K562 (cell line): ENCODE results near the gene ARL10. TPM values are rescaled to one million over a fixed set of nuclear protein-coding genes. Genes with fewer than 3 reads are reported as not detected.

ENCODE experiments used
- ATAC-seq: fragments of 200-7000 bp; cut with Tn5 transposase; 3 replicates; pipeline ENCODE4 v1.9.1; 2020; ENCODE audit warnings: moderate library complexity
- BruUV-seq: library from RNA; stranded (reverse); fragments of 400-500 nt; replicated peaks from 2 replicates; lab custom pipeline; 2021; lab: Mats Ljungman, UMichigan
- CTCF ChIA-PET: fragments of 300-600 bp; formaldehyde crosslinking; extraction: SDS; loops from one replicate; lab custom pipeline; 2021; ENCODE audit warnings: low intra/inter-chr PET ratio; lab: Yijun Ruan, JAX
- POLR2A ChIA-PET: fragments of 300-600, 350-650 bp; sonication (Branson Sonifier 250); formaldehyde crosslinking; extraction: SDS; loops from one replicate; lab custom pipeline; 2021; ENCODE audit warnings: antibody characterized with exemption, inconsistent platforms; lab: Yijun Ruan, JAX
- DNase-seq, 4 experiments: peaks; one replicate each; pipeline versions ENCODE4 v3.0.0 to v3.0.0-alpha.2; 2011 to 2018; ENCODE audit warnings: low spot score in 3 of 4, mixed read lengths in 3 of 4; ENCODE audit errors: extremely low read depth in 1 of 4
- FAIRE-seq: peaks from 2 replicates; lab custom pipeline; 2011; peaks lifted over from hg19 to GRCh38; lab: Jason Lieb, UNC
- H2AFZ ChIP-seq: 2 replicates; pipeline ENCODE4 v1.6.0; 2011; ENCODE audit warnings: low read depth, low read length, control low read depth, inconsistent platforms
- H3K27ac ChIP-seq: fragments of 200-600 bp; 3 replicates; pipeline ENCODE4 v1.8.0; 2011; ENCODE audit warnings: low read depth, mild to moderate bottlenecking, control low read depth, inconsistent platforms, low read length, moderate library complexity, mixed read lengths; ENCODE audit errors: extremely low read depth
- H3K27me3 ChIP-seq, 2 experiments: fragments of 300-600 bp in 1 of 2; 2 replicates in 1 of 2; 3 replicates in 1 of 2; pipeline versions ENCODE4 v1.6.0 to v1.8.0; 2011; ENCODE audit warnings: inconsistent platforms in 2 of 2, low read length in 2 of 2, mild to moderate bottlenecking in 1 of 2, mixed read lengths in 1 of 2, moderate library complexity in 1 of 2; ENCODE audit not compliant: control insufficient read depth in 2 of 2, insufficient read depth in 2 of 2
- H3K36me3 ChIP-seq: fragments of 300-600 bp; 3 replicates; pipeline ENCODE4 v1.8.0; 2011; ENCODE audit warnings: mild to moderate bottlenecking, low read length, inconsistent platforms; ENCODE audit not compliant: control insufficient read depth, insufficient read depth
- H3K4me1 ChIP-seq, 2 experiments: fragments of 200-600 bp in 1 of 2; replicated peaks in 1 of 2; 2 replicates in 1 of 2; 3 replicates in 1 of 2; pipeline versions ENCODE4 v1.5.1 to v1.8.0; 2011; ENCODE audit warnings: inconsistent platforms in 2 of 2, low read length in 2 of 2, mild to moderate bottlenecking in 1 of 2, mixed read lengths in 1 of 2, moderate library complexity in 1 of 2; ENCODE audit not compliant: control insufficient read depth in 2 of 2, insufficient read depth in 2 of 2
- H3K4me2 ChIP-seq: 2 replicates; pipeline ENCODE4 v1.6.1; 2011; ENCODE audit warnings: low read length, control low read depth, inconsistent platforms, mixed read lengths; ENCODE audit not compliant: insufficient read depth
- H3K4me3 ChIP-seq: fragments of 200-600 bp; sonication (generic), shearing (Covaris generic); 2 replicates; pipeline ENCODE4 v1.5.1; 2016; ENCODE audit warnings: control low read depth, inconsistent platforms
- H3K79me2 ChIP-seq: fragments of 200-600 bp; 3 replicates; pipeline ENCODE4 v1.8.0; 2011; ENCODE audit warnings: low read length, inconsistent platforms; ENCODE audit not compliant: control insufficient read depth, insufficient read depth
- H3K9ac ChIP-seq, 2 experiments: 2 replicates each; pipeline versions ENCODE4 v1.6.0 to v1.6.1; 2011; ENCODE audit warnings: low read depth in 2 of 2, low read length in 2 of 2, control low read depth in 1 of 2, inconsistent platforms in 1 of 2, mild to moderate bottlenecking in 1 of 2, mixed read lengths in 1 of 2; ENCODE audit not compliant: insufficient read depth in 1 of 2
- H3K9me1 ChIP-seq: one replicate; pipeline ENCODE4 v1.6.0; 2011; ENCODE audit warnings: inconsistent platforms, mild to moderate bottlenecking, low read length, moderate library complexity; ENCODE audit not compliant: control insufficient read depth, insufficient read depth
- H3K9me3 ChIP-seq: replicated peaks from 2 replicates; pipeline ENCODE4 v1.5.1; 2011; ENCODE audit warnings: low read depth, low read length, inconsistent platforms; ENCODE audit not compliant: control insufficient read depth, insufficient read depth
- H4K20me1 ChIP-seq: replicated peaks from 2 replicates; pipeline ENCODE4 v1.6.1; 2011; ENCODE audit warnings: low read length, inconsistent platforms, mixed read lengths; ENCODE audit not compliant: control insufficient read depth, insufficient read depth
- CHCHD3 ChIP-seq: fragments of 250-450 bp; sonication (Bioruptor Pico); IDR thresholded peaks from 2 replicates; pipeline ENCODE4 v2.1.2; 2022; ENCODE audit warnings: mild to moderate bottlenecking
- CTBP1 ChIP-seq: fragments of 450-650 bp; IDR thresholded peaks from 2 replicates; pipeline ENCODE4 v1.6.1; 2016; ENCODE audit warnings: borderline replicate concordance
- CTCFL ChIP-seq: IDR thresholded peaks from 2 replicates; pipeline ENCODE4 v1.6.1; 2011; ENCODE audit warnings: borderline replicate concordance, low read depth, mild to moderate bottlenecking, moderate library complexity, low read length; ENCODE audit not compliant: insufficient read depth, poor library complexity, severe bottlenecking
- CXXC5 ChIP-seq: fragments of 250-450 bp; sonication (Bioruptor Pico); IDR thresholded peaks from 2 replicates; pipeline ENCODE4 v1.8.0; 2022; ENCODE audit warnings: inconsistent platforms, mild to moderate bottlenecking, moderate library complexity
- DIDO1 ChIP-seq: fragments of 450-650 bp; IDR thresholded peaks from 2 replicates; pipeline ENCODE4 v1.6.1; 2016; ENCODE audit warnings: low read depth, missing biosample characterization, missing genetic modification characterization
- GMEB1 ChIP-seq: fragments of 250-450 bp; sonication (Bioruptor Pico); IDR thresholded peaks from 2 replicates; pipeline ENCODE4 v1.4.0; 2020; ENCODE audit warnings: mild to moderate bottlenecking
- GTF2B ChIP-seq: IDR thresholded peaks from 2 replicates; pipeline ENCODE4 v1.6.1; 2011; ENCODE audit not compliant: insufficient read length; ENCODE audit errors: extremely low read depth
- GTF2F1 ChIP-seq: IDR thresholded peaks from 2 replicates; pipeline ENCODE4 v1.6.1; 2011; ENCODE audit warnings: low read depth, low read length, improper control_type of control experiment
- HEY1 ChIP-seq: fragments of 250-450 bp; sonication (Bioruptor Pico); IDR thresholded peaks from 2 replicates; pipeline ENCODE4 v1.5.0; 2020; ENCODE audit warnings: mild to moderate bottlenecking, moderate library complexity, borderline replicate concordance
- ILF3 ChIP-seq: fragments of 450-650 bp; IDR thresholded peaks from 2 replicates; pipeline ENCODE4 v1.6.1; 2018; ENCODE audit warnings: antibody characterized with exemption, mild to moderate bottlenecking, moderate library complexity, borderline replicate concordance
- KLF13 ChIP-seq: fragments of 450-650 bp; IDR thresholded peaks from 2 replicates; pipeline ENCODE4 v1.6.1; 2016; ENCODE audit warnings: missing genetic modification characterization, low read depth, mild to moderate bottlenecking, missing compliant biosample characterization, moderate library complexity, borderline replicate concordance
- LEF1 ChIP-seq: fragments of 450-650 bp; IDR thresholded peaks from 2 replicates; pipeline ENCODE4 v1.6.1; 2016; ENCODE audit warnings: mild to moderate bottlenecking
- MAX ChIP-seq: sonication (generic); formaldehyde crosslinking; IDR thresholded peaks from 2 replicates; pipeline ENCODE4 v1.9.0; 2022; ENCODE audit warnings: mild to moderate bottlenecking, missing genetic modification reagents
- MED1 ChIP-seq: sonication (generic); formaldehyde crosslinking; IDR thresholded peaks from 2 replicates; pipeline ENCODE4 v1.8.1; 2023; ENCODE audit warnings: missing genetic modification reagents, borderline replicate concordance
- MEF2D ChIP-seq: conservative IDR thresholded peaks from 2 replicates; pipeline ENCODE4 v1.6.1; 2016; ENCODE audit warnings: low read depth, missing genetic modification characterization, missing compliant biosample characterization
- RAD21 ChIP-seq, 2 experiments: fragments of 250-450 bp in 1 of 2; fragments of 450-650 bp in 1 of 2; sonication (Bioruptor Pico) in 1 of 2; formaldehyde crosslinking in 1 of 2; IDR thresholded peaks in 1 of 2; conservative IDR thresholded peaks in 1 of 2; 2 replicates each; pipeline versions ENCODE4 v1.4.0 to v1.8.0; 2020 to 2022; ENCODE audit warnings: mild to moderate bottlenecking in 2 of 2, moderate library complexity in 1 of 2
- TAF7 ChIP-seq: fragments of 450-650 bp; IDR thresholded peaks from 2 replicates; pipeline ENCODE4 v1.6.1; 2016; ENCODE audit warnings: missing genetic modification characterization, missing compliant biosample characterization
- WGBS: fragments of 100-300 bp; shearing (Covaris generic); methylation state at CpG from one replicate; pipeline ENCODE4 v1.1.6; 2016; ENCODE audit warnings: low coverage, mixed read lengths; ENCODE audit not compliant: insufficient coverage; ENCODE audit errors: missing lambda C conversion rate; 5-methylcytosine and 5-hydroxymethylcytosine counted together
- in situ Hi-C: fragments of 300-500 bp; cut with MboI; formaldehyde crosslinking; loops from 4 replicates; pipeline ENCODE4 v1.15.0; 2018; ENCODE audit warnings: inconsistent platforms, mixed read lengths
- intact Hi-C: fragments of 100-400 bp; cut with micrococcal nuclease; formaldehyde crosslinking; loops from 2 replicates; pipeline ENCODE4 v1.14.2; 2022
- polyA plus RNA-seq, 8 experiments: library from polyadenylated mRNA; depleted of rRNA in 4 of 8; stranded (reverse) in 5 of 8; unstranded in 3 of 8; fragments of >200 nt; fragmentation: Nextera tagmentation in 2 of 8; fragmentation: Illumina TruSeq in 1 of 8; extraction: Ambion mirVana in 2 of 8; extraction: Trizol in 1 of 8; gene quantifications; 2 replicates each; pipeline versions ENCODE4 v1.2.1 to v1.2.3, GENCODE V29; 2011 to 2014; ENCODE audit warnings: inconsistent platforms in 1 of 8, missing spikeins in 1 of 8
- total RNA-seq, 7 experiments: library from RNA; depleted of rRNA in 6 of 7; stranded (reverse); fragments of >200 nt in 6 of 7; fragmentation: Illumina TruSeq in 2 of 7; extraction: Trizol in 2 of 7; gene quantifications; 2 replicates each; pipeline versions ENCODE4 v1.2.1 to v1.2.3, GENCODE V29; 2011 to 2021; ENCODE audit warnings: low replicate concordance in 1 of 7

The ARL10 gene
- total and polyA plus RNA-seq, 9 of the 15 experiments (the other 6 are each of a cell fraction or from before 2014, with no cell fraction given): under 0.01 to 0.40 (median 0.34) TPM; not detected in 3

- H3K27ac ChIP-seq: no peak overlapping the region
- 78% methylated on average over 19 of the region's 20 CpGs for WGBS
- no peak overlapping the region for H3K4me2 ChIP-seq
- ATAC-seq: peak; percentile 81
- in situ Hi-C loops: no loop called here
- ChIA-PET CTCF (no interaction called here), POLR2A (interaction anchor here (0.6 to 2.9 kb wide), 3 partner anchors 9 to 12 kb away, joined by 3 to 15 read pairs (median 8); no protein-coding TSS in a partner anchor)
- DNase-seq: peak in 1 of 4 experiments; percentile 14
- H3K4me3 ChIP-seq: no peak overlapping the region
- FAIRE-seq: peak; percentile 78
- H3K4me1 ChIP-seq: peaks cover 0 to 7% of the 10 kb centered on the region in 2 experiments; a peak in 2 of 5 replicates
- intact Hi-C loops: no loop called here
- H3K79me2 ChIP-seq: no peaks in the 10 kb centered on the region
- H3K9me3 ChIP-seq: no peaks in the 10 kb centered on the region
- peaks cover 29% of the 10 kb centered on the region; the same call in 2 of the 3 replicates for H3K36me3 ChIP-seq
- no peak overlapping the region for H2AFZ ChIP-seq
- no TSS peak for BruUV-seq
- H3K9me1 ChIP-seq: no peaks in the 10 kb centered on the region
- no peak overlapping the region for H3K9ac ChIP-seq
- no peaks in the 10 kb centered on the region for H3K27me3 ChIP-seq
- H4K20me1 ChIP-seq: 0 out of 2 replicates have a peak, but pooled peaks cover 6% of the 10 kb centered on the region
- TF ChIP-seq DIDO1 (tag) (no peak), CTCFL (peak; percentile 37), TAF7 (no peak), MEF2D (tag) (no peak), CXXC5 (CRISPR knock-in tag) (no peak), HEY1 (CRISPR knock-in tag) (no peak), MED1 (CRISPR knock-in tag) (no peak), MAX (CRISPR knock-in tag) (0 out of 2 replicates have a peak, but pooled peaks have one; percentile 16), ILF3 (no peak), CHCHD3 (no peak), KLF13 (no peak), GTF2B (no peak), RAD21 (CRISPR knock-in tag; conservative IDR thresholded peaks at IDR 0.05 in 1 of 2, IDR thresholded peaks at IDR 0.05 in 1 of 2) (peak in 1 of 2 experiments; percentile 23; a peak in 2 of 4 replicates), GMEB1 (CRISPR knock-in tag) (no peak), CTBP1 (no peak), GTF2F1 (no peak), LEF1 (no peak)
These were observed 40.6 kb downstream of the ARL10 start for GRCh38 chr5:176405656-176406435.
